K562 (cell line): ENCODE data around the gene PKD1. TPM values are rescaled to one million over a fixed set of nuclear protein-coding genes. Genes with fewer than 3 reads are reported as not detected.
A peak's percentile ranks its signal among the peaks of the same experiment; 100 is the strongest.

Experiments
- BRF1 ChIP-seq: IDR thresholded peaks from 3 replicates; pipeline ENCODE4 v1.6.1; 2011; ENCODE audit warnings: borderline replicate concordance, mild to moderate bottlenecking; ENCODE audit not compliant: insufficient read length; ENCODE audit errors: extremely low read depth
- CLOCK ChIP-seq: fragments of 250-450 bp; sonication (Bioruptor Pico); IDR thresholded peaks from 2 replicates; pipeline ENCODE4 v1.4.0; 2020; ENCODE audit warnings: mild to moderate bottlenecking, moderate library complexity, borderline replicate concordance
- CREM ChIP-seq: IDR thresholded peaks from 2 replicates; pipeline ENCODE4 v1.6.1; 2014; ENCODE audit warnings: antibody characterized with exemption, low read depth
- DNMT1 ChIP-seq: fragments of 450-650 bp; IDR thresholded peaks from 2 replicates; pipeline ENCODE4 v1.6.1; 2016; ENCODE audit warnings: antibody characterized with exemption, mild to moderate bottlenecking
- EWSR1 ChIP-seq: fragments of 450-650 bp; IDR thresholded peaks from 2 replicates; pipeline ENCODE4 v1.6.1; 2018; ENCODE audit warnings: borderline replicate concordance, mild to moderate bottlenecking, low read depth, moderate library complexity; ENCODE audit not compliant: partially characterized antibody
- GTF2B ChIP-seq: IDR thresholded peaks from 2 replicates; pipeline ENCODE4 v1.6.1; 2011; ENCODE audit not compliant: insufficient read length; ENCODE audit errors: extremely low read depth
- KLF6 ChIP-seq: fragments of 250-450 bp; sonication (Bioruptor Pico); IDR thresholded peaks from 2 replicates; pipeline ENCODE4 v1.4.0; 2020; ENCODE audit warnings: mild to moderate bottlenecking, moderate library complexity, borderline replicate concordance
- LCOR ChIP-seq: sonication (generic); formaldehyde crosslinking; IDR thresholded peaks from 2 replicates; pipeline ENCODE4 v1.8.0; 2022; ENCODE audit warnings: mild to moderate bottlenecking, missing genetic modification reagents
- MAFG ChIP-seq: fragments of 450-650 bp; conservative IDR thresholded peaks from 2 replicates; pipeline ENCODE4 v1.6.1; 2016; ENCODE audit warnings: missing genetic modification characterization, missing compliant biosample characterization
- NRF1 ChIP-seq, 2 experiments: fragments of 450-650 bp; IDR thresholded peaks in 1 of 2; conservative IDR thresholded peaks in 1 of 2; 2 replicates each; pipeline ENCODE4 v1.6.1; 2014; ENCODE audit warnings: mild to moderate bottlenecking in 2 of 2
- PATZ1 ChIP-seq: fragments of 250-450 bp; sonication (Bioruptor Pico); IDR thresholded peaks from 2 replicates; pipeline ENCODE4 v1.5.0; 2020; ENCODE audit warnings: mild to moderate bottlenecking, borderline replicate concordance
- SREBF1 ChIP-seq: fragments of 150-350 bp; IDR thresholded peaks from 2 replicates; pipeline ENCODE4 v1.6.1; 2014; ENCODE audit warnings: antibody characterized with exemption, low read depth, low read length, borderline replicate concordance
- ZBTB43 ChIP-seq: sonication (generic); formaldehyde crosslinking; IDR thresholded peaks from 2 replicates; pipeline ENCODE4 v1.8.0; 2023; ENCODE audit warnings: mild to moderate bottlenecking, missing genetic modification reagents
- ZNF12 ChIP-seq: sonication (generic); formaldehyde crosslinking; IDR thresholded peaks from 2 replicates; pipeline ENCODE4 v1.4.0; 2020; ENCODE audit warnings: mild to moderate bottlenecking, missing genetic modification reagents
- ZNF717 ChIP-seq: fragments of 250-450 bp; sonication (Bioruptor Pico); IDR thresholded peaks from 2 replicates; pipeline ENCODE4 v1.5.0; 2021
- polyA plus RNA-seq, 8 experiments: library from polyadenylated mRNA; depleted of rRNA in 4 of 8; stranded (reverse) in 5 of 8; unstranded in 3 of 8; fragments of >200 nt; fragmentation: Nextera tagmentation in 2 of 8; fragmentation: Illumina TruSeq in 1 of 8; extraction: Ambion mirVana in 2 of 8; extraction: Trizol in 1 of 8; gene quantifications; 2 replicates each; pipeline versions ENCODE4 v1.2.1 to v1.2.3, GENCODE V29; 2011 to 2014; ENCODE audit warnings: inconsistent platforms in 1 of 8, missing spikeins in 1 of 8
- total RNA-seq, 7 experiments: library from RNA; depleted of rRNA in 6 of 7; stranded (reverse); fragments of >200 nt in 6 of 7; fragmentation: Illumina TruSeq in 2 of 7; extraction: Trizol in 2 of 7; gene quantifications; 2 replicates each; pipeline versions ENCODE4 v1.2.1 to v1.2.3, GENCODE V29; 2011 to 2021; ENCODE audit warnings: low replicate concordance in 1 of 7
- TF ChIP-seq, protein P1 (sequence below): fragments of 450-650 bp; IDR thresholded peaks from 2 replicates; pipeline ENCODE4 v1.6.1; 2017; ENCODE audit warnings: antibody characterized with exemption, mild to moderate bottlenecking

Gene PKD1
- total and polyA plus RNA-seq, 9 of the 15 experiments (the other 6 are each of a cell fraction or from before 2014, with no cell fraction given): 0.23 to 93.5 (median 12.6) TPM

DNA sequence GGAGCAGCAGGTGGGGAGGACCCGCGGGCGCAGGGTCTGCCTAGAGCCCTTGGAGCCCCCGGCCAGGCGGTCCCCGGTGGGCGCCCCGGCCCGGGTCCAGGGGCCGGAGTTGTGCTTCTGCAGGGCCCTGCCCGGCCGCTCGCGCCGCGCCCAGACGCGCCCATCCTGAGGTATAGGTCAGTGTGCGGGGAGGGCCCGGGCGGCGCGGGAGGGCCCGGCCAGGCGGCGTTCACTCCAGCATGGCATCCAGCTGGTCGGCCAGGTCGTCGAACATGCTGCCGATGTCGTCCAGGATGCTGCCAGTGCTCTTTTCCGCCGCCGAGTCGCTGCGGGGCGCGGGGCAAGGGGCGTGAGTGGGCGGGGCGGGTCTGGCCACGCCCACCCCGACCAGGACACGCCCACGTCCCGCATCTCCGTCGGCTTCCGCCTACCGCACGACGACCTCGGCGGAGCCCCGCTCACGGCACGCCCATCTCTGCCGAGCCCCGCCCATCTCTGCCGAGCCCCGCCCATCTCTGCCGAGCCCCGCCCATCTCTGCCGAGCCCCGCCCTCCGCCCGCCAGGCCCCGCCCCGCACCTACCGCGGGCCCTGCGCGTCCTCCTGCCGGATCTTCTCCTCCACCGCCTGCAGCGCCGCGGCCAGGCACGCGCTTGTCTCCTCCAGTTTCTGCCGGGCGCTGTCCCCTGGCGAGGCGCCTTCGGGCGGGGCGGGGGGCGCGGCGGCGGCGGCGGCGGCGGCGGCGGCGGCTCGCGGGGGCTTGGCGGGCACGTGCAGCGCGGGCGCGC is 42.8 kb upstream of the PKD1 start (continued):
- TF ChIP-seq PATZ1 (no peak), NRF1 (conservative IDR thresholded peaks at IDR 0.05 in 1 of 2, IDR thresholded peaks at IDR 0.05 in 1 of 2) (peak; percentile 69 to 74), KLF6 (CRISPR knock-in tag) (no peak), CREM (peak; percentile 64), MAFG (tag) (no peak), GTF2B (no peak), ZNF12 (CRISPR knock-in tag) (no peak), SREBF1 (no peak), ZNF717 (CRISPR knock-in tag) (no peak), EWSR1 (no peak), CLOCK (CRISPR knock-in tag) (no peak), LCOR (no peak), DNMT1 (no peak), ZBTB43 (no peak), BRF1 (no peak)
- TF ChIP-seq, protein P1, sequence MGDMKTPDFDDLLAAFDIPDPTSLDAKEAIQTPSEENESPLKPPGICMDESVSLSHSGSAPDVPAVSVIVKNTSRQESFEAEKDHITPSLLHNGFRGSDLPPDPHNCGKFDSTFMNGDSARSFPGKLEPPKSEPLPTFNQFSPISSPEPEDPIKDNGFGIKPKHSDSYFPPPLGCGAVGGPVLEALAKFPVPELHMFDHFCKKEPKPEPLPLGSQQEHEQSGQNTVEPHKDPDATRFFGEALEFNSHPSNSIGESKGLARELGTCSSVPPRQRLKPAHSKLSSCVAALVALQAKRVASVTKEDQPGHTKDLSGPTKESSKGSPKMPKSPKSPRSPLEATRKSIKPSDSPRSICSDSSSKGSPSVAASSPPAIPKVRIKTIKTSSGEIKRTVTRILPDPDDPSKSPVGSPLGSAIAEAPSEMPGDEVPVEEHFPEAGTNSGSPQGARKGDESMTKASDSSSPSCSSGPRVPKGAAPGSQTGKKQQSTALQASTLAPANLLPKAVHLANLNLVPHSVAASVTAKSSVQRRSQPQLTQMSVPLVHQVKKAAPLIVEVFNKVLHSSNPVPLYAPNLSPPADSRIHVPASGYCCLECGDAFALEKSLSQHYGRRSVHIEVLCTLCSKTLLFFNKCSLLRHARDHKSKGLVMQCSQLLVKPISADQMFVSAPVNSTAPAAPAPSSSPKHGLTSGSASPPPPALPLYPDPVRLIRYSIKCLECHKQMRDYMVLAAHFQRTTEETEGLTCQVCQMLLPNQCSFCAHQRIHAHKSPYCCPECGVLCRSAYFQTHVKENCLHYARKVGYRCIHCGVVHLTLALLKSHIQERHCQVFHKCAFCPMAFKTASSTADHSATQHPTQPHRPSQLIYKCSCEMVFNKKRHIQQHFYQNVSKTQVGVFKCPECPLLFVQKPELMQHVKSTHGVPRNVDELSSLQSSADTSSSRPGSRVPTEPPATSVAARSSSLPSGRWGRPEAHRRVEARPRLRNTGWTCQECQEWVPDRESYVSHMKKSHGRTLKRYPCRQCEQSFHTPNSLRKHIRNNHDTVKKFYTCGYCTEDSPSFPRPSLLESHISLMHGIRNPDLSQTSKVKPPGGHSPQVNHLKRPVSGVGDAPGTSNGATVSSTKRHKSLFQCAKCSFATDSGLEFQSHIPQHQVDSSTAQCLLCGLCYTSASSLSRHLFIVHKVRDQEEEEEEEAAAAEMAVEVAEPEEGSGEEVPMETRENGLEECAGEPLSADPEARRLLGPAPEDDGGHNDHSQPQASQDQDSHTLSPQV: 0 out of 2 replicates have a peak, but pooled peaks have one; percentile 24
